ENCODE data around the gene LRRC45. TPM values are rescaled to one million over a fixed set of nuclear protein-coding genes. Genes with fewer than 3 reads are reported as not detected.

The LRRC45 gene
- total RNA-seq, 2 donors from 2014 or later, result 6.1 to 14.2 TPM

- H3K9me3 ChIP-seq, result no peaks in the 10 kb centered on the region
- no peaks in the 10 kb centered on the region for H3K27me3 ChIP-seq (replicated peaks; ENCODE audit: insufficient read depth)
- peaks cover 43% of the 10 kb centered on the region for H3K36me3 ChIP-seq
- DNase-seq (ENCODE audit: low spot score), result no peak
- peaks cover 9 to 28% of the 10 kb centered on the region in 2 donors for H3K4me1 ChIP-seq (ENCODE audit: control insufficient read depth in 1 of 2, low read depth in 2 of 2)
- ATAC-seq (ENCODE audit: insufficient number of reproducible peaks, low FRiP score, low read depth), result no peak
- H3K4me3 ChIP-seq, result no peak overlapping the region
- TF ChIP-seq CTCF (IDR thresholded peaks at IDR 0.05), result no peak
- H3K27ac ChIP-seq, result no peak overlapping the region
Observed at GRCh38 chr17:82055023-82055964, 32.2 kb downstream of the LRRC45 start.

GRCh38 chr17:82055965-82056728 lies 33.0 kb downstream of the LRRC45 start:
- no peak for TF ChIP-seq CTCF (IDR thresholded peaks at IDR 0.05)
- Histone ChIP-seq H3K27ac (no peak overlapping the region), H3K9me3 (no peaks in the 10 kb centered on the region), H3K4me3 (no peak overlapping the region), H3K4me1 (ENCODE audit: control insufficient read depth in 1 of 2, low read depth in 2 of 2) (peaks cover 9 to 19% of the 10 kb centered on the region in 2 donors), H3K36me3 (peaks cover 50% of the 10 kb centered on the region), H3K27me3 (replicated peaks; ENCODE audit: insufficient read depth) (no peaks in the 10 kb centered on the region)
- ATAC-seq (ENCODE audit: insufficient number of reproducible peaks, low FRiP score, low read depth) (no peak), DNase-seq (ENCODE audit: low spot score) (no peak)

- DNase-seq (ENCODE audit: low spot score) (no peak), ATAC-seq (ENCODE audit: insufficient number of reproducible peaks, low FRiP score, low read depth) (no peak)
- Histone ChIP-seq H3K9me3 (no peaks in the 10 kb centered on the region), H3K27me3 (replicated peaks; ENCODE audit: insufficient read depth) (no peaks in the 10 kb centered on the region), H3K4me1 (ENCODE audit: control insufficient read depth in 1 of 2, low read depth in 2 of 2) (peaks cover 9 to 19% of the 10 kb centered on the region in 2 donors), H3K4me3 (no peak overlapping the region), H3K36me3 (peaks cover 54% of the 10 kb centered on the region), H3K27ac (no peak overlapping the region)
- no peak for TF ChIP-seq CTCF (IDR thresholded peaks at IDR 0.05)
Observed at GRCh38 chr17:82056729-82057621, 33.9 kb downstream of the LRRC45 start.

- Histone ChIP-seq H3K9me3 (no peaks in the 10 kb centered on the region), H3K27me3 (replicated peaks; ENCODE audit: insufficient read depth) (no peaks in the 10 kb centered on the region), H3K4me3 (no peak overlapping the region), H3K4me1 (ENCODE audit: control insufficient read depth in 1 of 2, low read depth in 2 of 2) (peaks cover 0 to 7% of the 10 kb centered on the region in 2 donors), H3K36me3 (peaks cover 58% of the 10 kb centered on the region), H3K27ac (no peak overlapping the region)
- TF ChIP-seq CTCF (IDR thresholded peaks at IDR 0.05), result no peak
- no peak for DNase-seq (ENCODE audit: low spot score)
- ATAC-seq (ENCODE audit: insufficient number of reproducible peaks, low FRiP score, low read depth), result no peak
Observed at GRCh38 chr17:82058230-82058854, 35.2 kb downstream of the LRRC45 start.
